GM12873 (cell line): ENCODE data around the gene CNGA4.

Experiments
- CTCF ChIP-seq: IDR thresholded peaks from 2 replicates; pipeline ENCODE4 v1.5.1; 2012; ENCODE audit warnings: low read depth, mild to moderate bottlenecking, moderate library complexity, low read length, control low read depth; ENCODE audit not compliant: insufficient read depth; ENCODE audit errors: missing control alignments

The CNGA4 gene

GRCh38 chr11:6200975-6201374, 37.9 kb upstream of the CNGA4 start:
- TF ChIP-seq CTCF, result no peak

- no peak for TF ChIP-seq CTCF
These were observed 37.4 kb upstream of the CNGA4 start for GRCh38 chr11:6201481-6201880.

GRCh38 chr11:6202041-6202440, 36.8 kb upstream of the CNGA4 start:
- TF ChIP-seq CTCF, result no peak

GRCh38 chr11:6203327-6203726, 35.6 kb upstream of the CNGA4 start:
- TF ChIP-seq CTCF, result no peak

- TF ChIP-seq CTCF, result no peak
These were observed 34.2 kb upstream of the CNGA4 start for GRCh38 chr11:6204706-6205105.

GRCh38 chr11:6205366-6205765, 33.5 kb upstream of the CNGA4 start, which contains the start of gene C11orf42:
Gene C11orf42 (plus strand): TSS chr11:6205557. CDS start chr11:6205616, 59 bp downstream.
- no peak for TF ChIP-seq CTCF

GRCh38 chr11:6206456-6207180, 32.3 kb upstream of the CNGA4 start:
- TF ChIP-seq CTCF, result no peak
